Erythroblast (primary cell): Measurements from ENCODE around the gene TBC1D1.
"Not testable (repeated sequence)": the region's sequence is repeated elsewhere in the genome, so short reads cannot be mapped to it uniquely, and the experiment has no call there.

Source experiments
- GATA1 ChIP-seq: IDR thresholded peaks from 2 replicates; pipeline ENCODE4 v1.6.1; 2011; ENCODE audit warnings: low read depth, mild to moderate bottlenecking, control low read depth, low read length, moderate library complexity
- POLR2A ChIP-seq: IDR thresholded peaks from 2 replicates; pipeline ENCODE4 v1.6.1; 2011; ENCODE audit warnings: mild to moderate bottlenecking, low read length

- not testable (repeated sequence) for TF ChIP-seq POLR2A, GATA1
Measured at GRCh38 chr4:37975321-37975822, 84.5 kb downstream of the TBC1D1 start.
